Measurements from ENCODE around the gene UCN3.
"Not testable (repeated sequence)": the region's sequence is repeated elsewhere in the genome, so short reads cannot be mapped to it uniquely, and the experiment has no call there.

UCN3 gene

GRCh38 chr10:5373891-5374611 is 9.3 kb downstream of the UCN3 start:
- Histone ChIP-seq H3K9me3 (no peaks in the 10 kb centered on the region), H3K4me1 (ENCODE audit: control insufficient read depth in 1 of 2, insufficient read depth in 1 of 2, low read depth in 1 of 2, low read length in 1 of 2) (no peaks in the 10 kb centered on the region), H3K36me3 (no peaks in the 10 kb centered on the region), H3K27ac (no peak overlapping the region), H3K27me3 (no peaks in the 10 kb centered on the region), H3K4me3 (ENCODE audit: low read depth in 1 of 2, low read length in 1 of 2) (no peak overlapping the region)
- TF ChIP-seq CTCF (IDR thresholded peaks at IDR 0.05), result no peak

DNA sequence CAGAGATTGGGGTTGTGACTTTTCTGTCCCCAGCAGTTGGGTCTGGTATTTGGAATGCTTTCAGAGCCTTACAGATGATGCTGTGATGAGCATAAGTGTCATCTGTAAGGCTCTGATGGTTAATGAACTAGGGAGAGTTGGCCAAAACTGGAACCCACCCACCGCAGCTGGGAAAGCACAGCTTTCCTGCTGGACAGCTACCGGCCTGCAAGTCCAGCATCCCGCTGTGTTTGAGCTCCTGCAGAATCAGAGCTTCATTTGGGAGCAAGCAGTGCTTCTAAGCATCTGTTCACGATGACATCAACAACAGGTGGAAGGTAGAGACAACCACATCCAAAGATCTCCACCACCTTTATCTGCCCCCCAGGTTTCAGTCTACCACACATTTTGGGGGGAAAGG is 11.7 kb downstream of the UCN3 start:
- TF ChIP-seq CTCF (IDR thresholded peaks at IDR 0.05), result no peak
- H3K9me3 ChIP-seq, result no peaks in the 10 kb centered on the region
- H3K4me1 ChIP-seq (ENCODE audit: control insufficient read depth in 1 of 2, insufficient read depth in 1 of 2, low read depth in 1 of 2, low read length in 1 of 2), result no peaks in the 10 kb centered on the region
- no peak overlapping the region for H3K27ac ChIP-seq
- H3K4me3 ChIP-seq (ENCODE audit: low read depth in 1 of 2, low read length in 1 of 2), result no peak overlapping the region
- no peaks in the 10 kb centered on the region for H3K27me3 ChIP-seq
- H3K36me3 ChIP-seq, result no peaks in the 10 kb centered on the region

- not testable (repeated sequence) for H3K4me1 ChIP-seq (ENCODE audit: control insufficient read depth in 1 of 2, insufficient read depth in 1 of 2, low read depth in 1 of 2, low read length in 1 of 2); H3K9me3 ChIP-seq; H3K4me3 ChIP-seq (ENCODE audit: low read depth in 1 of 2, low read length in 1 of 2); H3K27me3 ChIP-seq; H3K36me3 ChIP-seq; H3K27ac ChIP-seq
These were observed 14.4 kb downstream of the UCN3 start for GRCh38 chr10:5379202-5379601.

DNA sequence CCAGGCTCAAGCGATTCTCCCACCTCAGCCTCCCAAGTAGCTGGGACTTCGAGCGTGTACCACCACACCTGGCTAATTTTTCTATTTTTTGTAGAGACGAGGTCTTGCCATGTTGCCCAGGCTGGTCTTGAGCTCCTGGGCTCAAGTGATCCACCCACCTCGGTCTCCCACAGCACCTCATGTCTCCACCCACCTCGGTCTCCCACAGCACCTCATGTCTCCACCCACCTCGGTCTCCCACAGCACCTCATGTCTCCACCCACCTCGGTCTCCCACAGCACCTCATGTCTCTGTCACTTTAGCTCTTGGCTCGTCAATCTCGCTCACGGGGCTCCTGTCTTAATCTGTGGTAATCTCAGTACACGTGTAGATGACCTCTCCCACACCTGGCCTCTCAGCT is 15.6 kb downstream of the UCN3 start:
- H3K4me1 ChIP-seq (ENCODE audit: control insufficient read depth in 1 of 2, insufficient read depth in 1 of 2, low read depth in 1 of 2, low read length in 1 of 2); H3K36me3 ChIP-seq; H3K9me3 ChIP-seq; H3K4me3 ChIP-seq (ENCODE audit: low read depth in 1 of 2, low read length in 1 of 2); H3K27ac ChIP-seq; H3K27me3 ChIP-seq: not testable (repeated sequence)

DNA sequence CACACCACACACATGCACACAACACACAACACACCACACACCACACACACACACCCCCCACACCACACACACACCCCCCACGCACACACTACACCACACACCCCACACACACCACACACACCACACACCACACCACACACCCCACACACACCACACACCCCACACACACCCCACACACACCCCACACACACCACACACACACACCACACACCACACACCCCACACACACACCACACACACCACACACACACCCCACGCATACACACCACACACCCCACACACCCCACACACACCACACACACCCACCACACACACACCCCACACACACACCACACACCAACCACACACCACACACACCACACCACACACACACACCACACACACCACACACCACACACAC is 16.4 kb downstream of the UCN3 start:
- H3K36me3 ChIP-seq, result no peaks in the 10 kb centered on the region
- H3K4me3 ChIP-seq (ENCODE audit: low read depth in 1 of 2, low read length in 1 of 2), result no peak overlapping the region
- TF ChIP-seq CTCF (IDR thresholded peaks at IDR 0.05), result no peak

GRCh38 chr10:5385224-5385623 is 20.5 kb downstream of the UCN3 start:
- Histone ChIP-seq H3K27me3 (no peaks in the 10 kb centered on the region), H3K36me3 (no peaks in the 10 kb centered on the region), H3K4me3 (ENCODE audit: low read depth in 1 of 2, low read length in 1 of 2) (no peak overlapping the region), H3K27ac (no peak overlapping the region), H3K4me1 (ENCODE audit: control insufficient read depth in 1 of 2, insufficient read depth in 1 of 2, low read depth in 1 of 2, low read length in 1 of 2) (no peaks in the 10 kb centered on the region), H3K9me3 (no peaks in the 10 kb centered on the region)
- TF ChIP-seq CTCF (IDR thresholded peaks at IDR 0.05), result no peak

More for the DNA sequence above, 16.4 kb downstream of the UCN3 start:
- no peaks in the 10 kb centered on the region for H3K4me1 ChIP-seq (ENCODE audit: control insufficient read depth in 1 of 2, insufficient read depth in 1 of 2, low read depth in 1 of 2, low read length in 1 of 2)
- no peaks in the 10 kb centered on the region for H3K9me3 ChIP-seq
- H3K27ac ChIP-seq, result no peak overlapping the region
- H3K27me3 ChIP-seq, result no peaks in the 10 kb centered on the region
